CD4-positive, alpha-beta T cell treated with Interleukin-2 at 100 ng/mL for 4 hours (primary cell): Measurements from ENCODE around the gene CXorf58.

Source experiments
- DNase-seq: peaks from one replicate; pipeline ENCODE4 v3.0.0-alpha.2; 2020; ENCODE audit warnings: low spot score

The CXorf58 gene

DNA sequence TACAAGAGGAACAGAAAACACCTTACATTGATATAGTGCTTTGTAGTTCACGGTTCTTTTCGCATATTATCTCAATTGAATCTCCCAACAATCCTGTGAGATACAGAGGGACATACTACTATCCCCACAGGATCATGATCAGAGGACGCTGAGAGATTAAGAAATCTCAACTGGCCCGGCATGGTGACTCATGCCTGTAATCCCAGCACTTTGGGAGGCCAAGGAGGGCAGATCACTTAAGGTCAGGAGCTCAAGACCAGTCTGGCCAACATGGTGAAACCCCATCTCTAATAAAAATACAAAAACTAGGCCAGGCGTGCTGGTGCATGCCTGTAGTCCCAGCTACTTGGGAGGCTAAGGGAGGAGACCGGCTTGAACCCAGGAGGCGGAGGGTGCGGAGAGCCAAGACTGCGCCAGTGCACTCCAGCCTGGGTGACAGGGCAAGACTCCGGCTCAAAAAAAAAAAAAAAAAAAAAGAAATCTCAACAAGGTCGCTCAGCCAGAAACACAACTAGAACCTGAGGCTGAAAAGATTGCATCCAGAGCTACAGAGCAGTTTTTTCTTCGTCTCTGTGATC, 7.5 kb upstream of the CXorf58 start:
- DNase-seq, result no peak

DNA sequence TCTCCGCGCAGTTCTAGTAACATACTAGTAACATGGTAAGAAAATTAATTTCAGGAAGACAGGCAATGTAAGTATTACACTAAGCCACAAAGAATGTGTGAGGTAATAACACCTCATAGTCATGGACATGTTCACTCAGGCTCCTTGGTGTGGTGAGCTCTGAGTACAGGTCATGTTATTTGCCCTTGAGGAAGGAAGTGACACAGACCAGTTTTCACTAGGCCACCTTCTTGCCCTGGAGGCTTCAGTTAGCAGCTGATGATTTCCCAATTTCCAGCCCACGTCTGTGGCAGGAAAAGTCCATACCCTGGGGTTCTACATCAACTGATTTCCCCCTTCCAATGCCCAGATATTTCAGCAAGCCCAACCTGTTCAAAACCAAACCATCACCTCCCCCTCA, 6.7 kb upstream of the CXorf58 start:
- no peak for DNase-seq

DNA sequence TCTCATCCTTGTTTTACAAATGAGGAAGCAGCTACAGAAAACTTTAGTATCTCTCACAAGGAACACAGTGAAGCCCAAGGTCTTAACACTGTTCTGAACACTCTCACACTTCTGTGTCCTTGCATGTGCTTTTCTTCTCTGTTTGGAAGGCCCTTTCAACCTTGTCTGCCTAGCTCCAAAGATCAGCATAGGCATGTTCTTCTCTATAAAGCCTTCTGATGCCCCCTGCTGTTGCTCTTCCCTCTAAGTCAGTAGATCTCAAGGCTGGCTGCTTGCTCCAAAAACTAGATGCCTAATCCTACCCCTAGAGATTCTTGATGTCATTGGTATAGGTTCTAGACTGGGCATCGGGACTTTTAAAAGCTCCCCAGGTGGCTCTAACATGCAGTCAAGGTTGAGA, 6.0 kb upstream of the CXorf58 start:
- peak; percentile 47 for DNase-seq

DNA sequence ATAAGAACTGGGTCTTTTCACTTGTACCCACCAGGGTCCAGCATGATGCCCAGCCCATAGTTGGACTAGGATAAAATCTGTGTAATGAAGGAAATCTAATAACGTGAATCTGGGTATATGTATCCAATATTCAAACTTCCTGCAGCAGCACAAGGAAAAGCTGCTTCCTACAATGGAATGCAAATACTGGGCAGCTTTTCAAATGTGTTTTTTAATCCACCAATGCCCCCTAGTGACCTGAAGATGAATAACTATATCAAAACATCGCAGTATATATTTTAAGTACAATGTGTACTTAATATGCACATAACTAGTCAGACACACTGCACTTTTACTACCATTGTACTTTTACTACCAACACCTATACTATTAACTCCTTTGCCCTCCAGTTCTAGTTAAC, 5.4 kb upstream of the CXorf58 start:
- DNase-seq, result peak; percentile 51

DNA sequence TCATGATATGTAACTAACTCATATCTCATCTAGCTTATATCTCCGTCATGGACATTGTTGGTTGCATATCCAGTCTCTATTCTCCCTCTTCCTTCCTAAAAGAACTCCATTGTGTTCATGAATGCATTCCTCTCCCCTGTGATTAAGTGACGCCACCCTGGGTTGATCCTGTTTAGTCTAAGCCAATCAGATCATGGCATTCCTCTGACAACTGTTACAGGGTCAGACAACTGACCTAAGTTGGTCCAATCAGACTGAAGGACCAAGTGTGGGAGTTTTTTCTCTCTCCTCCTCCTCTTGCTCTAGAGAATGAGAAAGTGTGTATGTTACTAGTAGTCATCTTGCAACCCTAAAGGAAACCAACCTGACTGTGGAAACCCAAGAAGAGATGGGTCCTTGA, 3.7 kb upstream of the CXorf58 start:
- DNase-seq, result no peak

DNA sequence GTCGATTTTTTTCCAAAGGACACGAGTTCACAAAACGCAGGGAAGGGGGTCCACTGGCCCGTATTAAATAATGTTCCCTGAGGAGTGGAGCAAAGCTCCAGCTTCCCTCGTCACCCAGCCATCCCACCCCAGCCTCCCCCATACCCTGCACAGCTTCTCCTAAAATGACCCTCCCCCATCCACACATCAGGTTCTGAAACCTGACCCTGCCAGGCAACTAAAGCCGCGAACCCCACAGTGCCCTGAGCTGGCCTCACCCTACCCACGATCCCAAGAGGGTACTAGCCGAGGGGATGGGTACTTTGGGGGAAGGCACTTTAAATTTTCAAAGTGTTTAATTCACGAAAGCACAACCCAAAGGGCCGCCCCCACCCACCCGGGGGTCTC, 702 bp upstream of the CXorf58 start:
- no peak for DNase-seq

DNA sequence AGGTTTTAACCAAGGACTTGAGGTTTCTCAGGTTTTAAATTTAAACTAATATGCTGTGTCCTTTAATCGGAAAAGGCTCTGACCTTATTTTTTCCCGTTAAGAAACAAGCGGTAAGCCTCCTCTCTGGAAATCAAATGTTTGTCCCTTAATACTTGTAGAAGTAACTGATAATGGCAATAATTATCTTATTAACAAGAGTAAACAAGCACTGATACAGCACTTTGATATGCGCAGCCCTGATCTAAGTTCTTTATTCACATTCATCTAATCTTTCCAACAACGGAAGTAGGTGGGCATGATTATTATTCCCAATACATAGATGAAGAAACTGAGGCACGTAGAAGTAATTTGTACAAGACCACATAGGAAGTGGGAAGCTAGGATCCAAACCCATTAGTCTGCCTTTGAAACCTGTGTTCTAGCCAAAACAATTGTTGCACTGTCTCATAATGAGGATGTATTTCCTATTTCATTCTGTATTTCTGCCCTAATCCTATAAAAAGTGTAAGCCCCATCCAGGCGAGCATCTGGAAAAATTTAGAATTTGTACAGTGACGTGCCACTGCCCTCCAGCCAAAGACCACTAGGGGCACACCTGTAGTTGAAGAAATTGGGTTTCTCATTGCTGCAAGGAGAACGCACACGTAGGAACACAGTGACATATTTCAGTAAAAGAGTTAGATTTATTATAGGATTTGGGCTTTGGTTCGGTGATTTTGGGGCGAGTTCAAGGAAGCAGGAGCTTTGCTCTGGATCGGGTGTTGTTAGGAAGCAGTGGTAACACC, 606 bp downstream of the CXorf58 start:
- DNase-seq, result no peak

DNA sequence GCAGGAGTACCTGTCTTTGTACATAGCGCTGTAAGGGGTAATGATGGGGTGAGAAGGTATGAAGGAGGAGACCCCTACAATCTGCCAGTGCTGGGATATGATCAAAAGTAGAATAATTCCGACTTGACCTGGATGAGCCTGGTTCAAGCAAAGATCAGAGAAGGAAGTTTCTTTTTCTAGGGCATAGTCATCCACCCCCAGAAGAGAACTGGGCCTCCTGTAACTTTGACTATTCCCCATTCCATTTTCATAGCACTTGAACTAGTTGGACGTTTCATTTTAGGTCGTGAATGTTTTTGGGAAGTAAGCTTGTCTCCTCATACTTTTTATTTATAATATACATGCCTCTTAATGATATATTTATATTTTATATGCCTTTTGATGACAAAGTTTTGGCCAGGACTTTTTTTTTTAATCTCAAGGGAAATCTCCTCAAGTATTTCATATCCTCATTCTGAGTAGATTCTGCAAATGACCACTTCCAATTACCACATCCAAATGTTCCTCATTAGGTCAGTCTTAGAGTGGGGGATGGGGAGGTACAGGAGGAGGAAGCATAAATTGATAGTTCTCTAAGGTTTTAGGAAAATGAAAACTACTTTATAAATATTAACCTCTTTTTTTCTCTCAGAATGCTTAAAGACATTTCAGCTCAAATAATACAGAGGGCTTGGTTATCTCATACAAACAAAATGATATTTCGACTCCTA, 3.5 kb downstream of the CXorf58 start:
- DNase-seq, result no peak

DNA sequence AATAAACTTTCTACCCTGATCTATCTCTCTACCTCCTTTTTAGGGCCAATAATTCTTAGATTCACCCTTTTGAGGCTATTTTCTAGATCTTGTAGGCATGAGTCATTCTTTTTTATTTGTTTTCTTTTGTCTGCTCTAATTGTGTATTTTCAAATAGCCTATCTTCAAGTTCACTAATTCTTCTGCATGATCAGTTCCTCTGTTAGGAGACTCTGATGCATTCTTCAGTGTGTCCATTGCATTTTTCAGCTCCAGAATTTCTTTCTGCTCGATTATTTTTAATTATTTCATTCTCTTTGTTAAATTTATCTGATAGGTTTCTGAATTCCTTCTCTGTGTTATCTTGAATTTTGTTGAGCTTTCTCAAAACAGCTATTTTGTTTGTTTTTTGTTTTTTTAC, 11.3 kb downstream of the CXorf58 start:
- DNase-seq, result no peak

DNA sequence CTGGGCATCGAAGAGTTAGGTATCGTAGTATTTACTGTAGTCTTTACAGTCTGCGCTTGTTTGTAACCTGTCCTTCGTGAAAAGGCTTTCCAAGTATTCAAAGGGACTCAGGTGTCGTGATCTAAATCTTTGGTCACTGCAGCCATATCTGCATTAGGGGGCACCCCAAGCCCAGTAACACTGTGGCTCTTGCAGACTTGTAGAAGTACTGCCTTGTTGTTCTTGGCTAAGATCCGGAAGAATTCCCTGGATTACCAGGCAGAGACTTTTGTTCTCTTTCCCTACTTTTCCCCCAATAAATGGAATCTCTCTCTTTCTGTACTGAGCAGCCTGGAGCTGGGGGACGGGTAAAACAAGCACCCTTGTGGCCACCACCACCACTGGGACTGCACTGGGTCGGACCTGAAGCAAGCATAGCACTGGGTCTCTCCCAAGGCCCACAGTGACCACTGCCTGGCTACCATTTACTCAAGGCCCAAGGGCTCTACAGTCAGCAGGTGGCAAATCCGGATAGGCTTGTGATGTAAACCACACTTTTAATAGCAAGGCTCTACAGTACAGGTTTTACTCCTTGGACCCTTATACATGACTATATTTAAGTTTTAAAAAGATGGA, 12.0 kb downstream of the CXorf58 start:
- DNase-seq, result no peak

DNA sequence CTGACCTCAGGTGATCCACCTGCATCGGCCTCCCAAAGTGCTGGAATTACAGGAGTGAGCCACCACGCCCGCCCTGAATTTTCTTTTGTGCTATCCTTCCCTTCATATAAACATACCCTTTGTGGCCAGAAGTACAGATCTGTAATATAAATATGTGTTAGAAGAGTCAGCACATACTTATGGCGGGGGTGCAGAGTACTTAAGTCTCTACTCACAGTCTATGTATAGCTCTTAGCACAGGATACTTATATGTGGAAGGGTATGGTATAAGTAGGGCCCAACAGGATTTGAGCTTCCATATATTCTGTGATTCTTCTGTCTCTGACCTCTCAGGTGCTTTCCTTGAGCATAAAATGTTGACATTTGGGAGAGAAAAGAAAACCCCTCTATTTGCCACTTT, 18.2 kb downstream of the CXorf58 start:
- DNase-seq, result no peak

DNA sequence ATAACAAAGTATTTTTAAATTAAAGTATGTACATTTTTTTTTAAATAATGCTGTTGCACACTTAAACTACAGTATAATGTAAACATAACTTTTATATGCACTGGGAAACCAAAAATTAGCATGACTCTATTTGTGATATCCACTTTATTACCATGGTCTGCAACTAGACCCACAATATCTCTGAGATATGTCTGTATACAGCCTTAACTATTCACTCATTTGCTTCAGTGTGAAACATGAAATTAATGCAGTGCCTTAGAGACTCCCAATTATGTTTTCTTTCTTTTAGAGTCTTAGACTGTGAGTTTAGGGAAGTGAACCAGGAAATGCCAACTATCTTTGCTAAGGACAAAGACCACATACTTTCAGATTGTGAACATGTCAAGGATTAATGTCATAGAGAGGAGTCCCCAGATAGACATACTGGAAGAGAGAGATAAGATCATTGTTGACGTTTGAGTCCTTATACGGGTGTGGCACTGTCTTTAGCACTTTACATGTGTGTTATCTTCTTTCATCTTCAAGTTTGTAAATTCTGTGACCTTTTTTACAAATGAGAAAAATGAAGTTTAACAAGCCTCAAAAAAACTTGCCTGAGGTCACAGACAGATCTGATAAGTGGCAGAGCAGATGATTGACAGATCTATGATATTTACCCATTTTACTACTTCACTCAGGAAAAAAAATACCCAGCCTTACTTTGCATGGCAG, 23.2 kb downstream of the CXorf58 start:
- DNase-seq, result peak; percentile 20

DNA sequence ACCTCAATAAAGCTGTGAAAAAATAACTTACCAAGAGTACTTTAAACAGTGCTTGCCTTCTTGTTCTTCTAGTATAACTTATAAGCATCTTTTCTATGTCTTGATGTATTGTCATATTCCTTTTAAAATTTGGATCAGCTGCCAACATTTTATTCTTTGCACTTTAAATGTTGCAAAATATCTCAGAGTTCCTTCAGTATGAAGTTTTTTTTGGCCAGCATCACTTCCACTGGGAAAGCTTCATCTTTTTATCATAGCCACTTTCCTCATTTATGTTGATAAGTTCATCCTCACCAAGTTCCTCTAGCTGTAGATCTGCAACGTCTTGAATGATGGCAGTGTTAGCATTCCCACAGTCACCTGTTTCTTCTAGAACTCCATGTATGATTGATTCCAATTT, 24.2 kb downstream of the CXorf58 start:
- no peak for DNase-seq

DNA sequence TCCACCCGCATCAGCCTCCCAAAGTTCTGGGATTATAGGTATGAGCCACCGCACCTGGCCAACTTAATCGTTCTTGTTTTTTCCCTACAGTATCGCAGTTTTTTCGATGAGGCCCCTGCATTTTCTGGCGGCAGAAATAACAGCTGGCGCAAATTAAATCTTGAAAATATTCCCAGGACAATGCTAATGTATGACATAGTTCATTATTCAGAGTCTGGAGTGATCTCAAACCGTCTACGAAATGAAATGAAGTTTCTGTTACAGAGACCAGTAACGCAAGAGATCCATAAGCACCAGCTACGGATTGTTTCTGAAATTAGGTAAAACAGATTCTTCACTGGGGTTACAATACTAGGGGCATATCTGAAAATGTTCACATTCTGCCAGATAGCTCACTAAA, 27.3 kb downstream of the CXorf58 start:
- no peak for DNase-seq

DNA sequence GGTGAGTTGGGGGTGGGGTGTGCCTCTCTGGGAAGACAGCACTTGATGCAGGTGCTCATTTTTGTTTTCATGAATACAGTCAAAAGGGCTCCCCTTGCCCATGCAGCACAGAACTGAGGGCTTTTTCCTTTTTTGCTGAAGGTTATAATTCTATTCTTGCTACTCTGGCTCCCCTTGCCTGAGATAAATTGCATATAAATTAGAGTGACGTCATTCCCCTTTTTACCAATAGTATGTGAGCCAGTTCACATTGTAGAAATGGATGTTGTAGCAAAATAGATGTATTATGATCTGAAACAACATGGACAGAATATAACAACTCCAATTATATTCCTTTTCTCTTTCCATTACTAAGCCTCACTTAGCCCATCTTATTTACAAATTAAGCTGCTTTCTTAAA, 28.4 kb downstream of the CXorf58 start:
- DNase-seq, result no peak

DNA sequence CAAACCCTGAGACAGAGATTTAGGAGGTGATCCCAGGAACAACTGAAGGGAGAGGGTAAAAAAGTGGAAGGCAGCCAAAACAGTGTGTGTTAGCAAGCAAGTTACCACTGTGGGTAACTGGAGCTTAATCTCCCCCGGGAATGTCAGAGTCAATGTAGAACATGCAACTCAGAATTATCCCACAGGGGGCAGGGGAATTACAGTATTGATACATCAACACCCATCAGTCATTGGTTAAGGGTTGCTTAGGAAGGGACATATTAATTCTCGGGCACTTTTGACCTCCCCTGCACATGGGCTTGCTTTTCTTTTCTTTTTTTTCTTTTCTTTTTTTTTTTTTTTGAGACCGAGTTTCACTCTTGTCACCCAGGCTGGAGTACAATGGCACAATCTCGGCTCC, 29.3 kb downstream of the CXorf58 start:
- DNase-seq, result no peak

DNA sequence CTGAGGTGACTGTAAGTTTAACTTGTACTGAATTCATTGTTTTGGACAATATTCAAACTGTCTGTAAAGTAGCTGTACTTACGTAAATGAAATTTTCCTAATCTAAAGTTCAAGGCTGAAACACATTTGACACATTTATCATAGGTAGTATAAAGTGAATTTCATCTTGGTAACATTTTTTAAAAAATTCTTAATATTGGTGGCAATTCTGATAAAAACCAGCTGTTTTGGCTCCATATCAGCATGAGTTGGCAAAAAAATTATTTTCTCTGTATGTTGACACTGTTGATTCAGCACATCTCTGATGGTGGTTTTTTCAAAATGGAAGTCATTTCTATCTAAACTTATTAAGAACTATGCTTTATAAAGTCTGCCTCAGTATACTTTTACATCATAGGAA, 30.9 kb downstream of the CXorf58 start:
- DNase-seq, result no peak

DNA sequence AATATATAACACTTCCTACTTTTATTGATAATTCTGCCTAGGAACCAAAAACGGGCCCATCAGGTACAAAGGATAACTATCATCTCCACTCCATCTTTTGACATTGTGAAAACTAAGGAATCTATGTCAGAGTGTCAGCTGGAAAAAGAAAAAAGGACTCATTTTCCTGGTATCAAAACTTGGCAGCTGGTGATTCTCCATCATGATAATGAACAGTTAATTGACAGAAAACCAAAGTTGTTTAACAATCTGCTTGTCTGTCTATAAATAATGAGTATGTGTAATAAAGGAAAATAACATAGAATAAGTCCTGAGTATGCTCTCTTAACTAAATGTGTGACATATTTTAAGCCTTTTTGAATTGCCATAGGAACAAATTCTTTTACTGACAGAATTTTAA, 31.4 kb downstream of the CXorf58 start:
- no peak for DNase-seq

DNA sequence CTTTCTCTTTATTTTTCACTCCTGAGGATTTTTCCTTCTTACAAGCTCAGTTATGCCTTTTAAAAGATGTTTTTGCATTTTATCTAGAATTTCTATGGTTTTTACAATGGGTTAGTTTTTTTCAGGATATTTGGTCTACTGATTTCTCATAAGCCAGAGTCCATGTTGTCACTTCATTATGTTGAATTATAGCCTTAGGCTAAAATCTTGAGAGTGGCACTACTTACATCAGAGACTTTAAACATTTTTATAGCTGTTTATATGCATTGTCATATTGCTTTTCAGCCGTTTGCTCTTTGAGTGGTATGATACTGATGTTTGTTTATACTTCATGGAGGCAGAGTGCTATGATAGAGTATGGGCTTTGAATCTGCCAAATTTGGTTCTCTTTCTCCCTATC, 36.4 kb downstream of the CXorf58 start:
- no peak for DNase-seq

DNA sequence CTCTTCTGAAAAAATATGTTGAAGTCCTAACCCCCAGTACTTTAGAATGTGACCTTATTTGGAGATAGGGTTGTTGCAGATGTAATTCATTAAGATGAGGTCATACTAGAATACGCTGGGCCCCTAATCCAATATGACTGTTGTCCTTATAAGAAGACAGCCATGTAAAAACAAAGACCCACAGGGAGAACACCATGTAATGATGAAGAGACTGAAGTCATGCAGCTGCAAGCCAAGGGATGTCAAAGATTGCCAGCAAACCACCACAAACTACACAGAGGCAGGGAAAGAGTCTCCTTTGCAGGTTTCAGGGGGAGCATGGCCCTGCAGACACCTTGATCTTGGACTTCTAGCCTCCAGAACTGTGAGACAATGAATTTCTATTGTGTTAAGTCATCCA, 37.4 kb downstream of the CXorf58 start:
- no peak for DNase-seq

DNA sequence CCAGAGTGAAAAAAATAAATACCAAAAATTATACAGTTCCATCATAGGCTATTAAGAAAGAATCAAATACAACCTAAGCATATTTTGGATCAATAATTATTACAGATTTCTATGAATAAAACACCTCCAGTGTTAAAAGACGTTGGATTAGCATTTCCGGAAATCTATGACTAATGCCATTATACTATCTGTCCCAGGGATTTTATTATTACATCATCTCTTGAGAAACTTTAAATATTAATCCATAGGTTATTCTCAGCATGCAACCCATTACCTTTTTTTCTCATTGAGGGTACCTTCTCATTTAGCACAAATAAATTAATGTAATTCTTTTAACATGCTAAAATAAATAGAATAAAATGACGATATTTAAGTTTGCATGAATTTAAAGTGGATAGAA, 44.6 kb downstream of the CXorf58 start:
- DNase-seq, result no peak
